IPS-NIHi11 (cell line): ENCODE measurements around the gene OPA3.

Experiments used
- DNase-seq: peaks from one replicate; pipeline ENCODE4 v3.0.0; 2012; ENCODE audit warnings: mixed read lengths, low spot score

Gene OPA3

GRCh38 chr19:45598267-45599001 is 13.8 kb upstream of the OPA3 start:
- DNase-seq = no peak

GRCh38 chr19:45597425-45598111 is 13.0 kb upstream of the OPA3 start:
- DNase-seq = no peak

- DNase-seq = no peak
These were observed 11.2 kb upstream of the OPA3 start for GRCh38 chr19:45595814-45596213.

- no peak for DNase-seq
These were observed 8.9 kb upstream of the OPA3 start for GRCh38 chr19:45593520-45593919.

- no peak for DNase-seq
These were observed 7.8 kb upstream of the OPA3 start for GRCh38 chr19:45592366-45592765.

GRCh38 chr19:45591638-45592005 is 7.0 kb upstream of the OPA3 start:
- no peak for DNase-seq

GRCh38 chr19:45591004-45591637 is 6.5 kb upstream of the OPA3 start:
- peak; percentile 84 for DNase-seq

GRCh38 chr19:45590300-45591003 is 5.8 kb upstream of the OPA3 start:
- DNase-seq = no peak

GRCh38 chr19:45589768-45590167 is 5.2 kb upstream of the OPA3 start:
- no peak for DNase-seq

- DNase-seq = no peak
These were observed 3.3 kb upstream of the OPA3 start for GRCh38 chr19:45587873-45588272.

GRCh38 chr19:45585158-45585577 is 566 bp upstream of the OPA3 start:
- no peak for DNase-seq

GRCh38 chr19:45581576-45581975 is 3.0 kb downstream of the OPA3 start:
- no peak for DNase-seq

GRCh38 chr19:45578861-45579260 is 5.7 kb downstream of the OPA3 start:
- DNase-seq = no peak

GRCh38 chr19:45577111-45577905 is 7.3 kb downstream of the OPA3 start:
- no peak for DNase-seq

- no peak for DNase-seq
These were observed 7.9 kb downstream of the OPA3 start for GRCh38 chr19:45576682-45577081.

- DNase-seq = no peak
These were observed 9.4 kb downstream of the OPA3 start for GRCh38 chr19:45575216-45575615.

GRCh38 chr19:45574526-45574925 is 10.1 kb downstream of the OPA3 start:
- DNase-seq = no peak

GRCh38 chr19:45571457-45572220 is 13.0 kb downstream of the OPA3 start:
- no peak for DNase-seq

GRCh38 chr19:45569619-45570421 is 14.8 kb downstream of the OPA3 start:
- peak; percentile 76 for DNase-seq

- no peak for DNase-seq
These were observed 15.9 kb downstream of the OPA3 start for GRCh38 chr19:45568732-45569131.
